WTC11 (cell line): Measurements from ENCODE around the gene SCNN1B.

Experiments used
- ATF2 ChIP-seq: sonication (generic); formaldehyde crosslinking; IDR thresholded peaks from 2 replicates; pipeline ENCODE4 v1.8.1; 2022; ENCODE audit warnings: low read depth, missing genetic modification reagents, borderline replicate concordance
- CTCF ChIP-seq: fragments of 200-600 bp; IDR thresholded peaks from 2 replicates; pipeline ENCODE4 v1.8.0; 2022; ENCODE audit warnings: antibody characterized with exemption
- E2F1 ChIP-seq: sonication (generic); formaldehyde crosslinking; IDR thresholded peaks from 2 replicates; pipeline ENCODE4 v1.8.0; 2022; ENCODE audit warnings: mild to moderate bottlenecking, missing genetic modification reagents
- FOXK1 ChIP-seq: sonication (generic); formaldehyde crosslinking; IDR thresholded peaks from 2 replicates; pipeline ENCODE4 v1.8.0; 2022; ENCODE audit warnings: mild to moderate bottlenecking, moderate library complexity, missing genetic modification reagents
- JUN ChIP-seq: sonication (generic); formaldehyde crosslinking; IDR thresholded peaks from 2 replicates; pipeline ENCODE4 v1.8.0; 2023; ENCODE audit warnings: mild to moderate bottlenecking, missing genetic modification reagents
- MAX ChIP-seq: sonication (generic); formaldehyde crosslinking; IDR thresholded peaks from 2 replicates; pipeline ENCODE4 v1.8.0; 2022; ENCODE audit warnings: mild to moderate bottlenecking, missing genetic modification reagents
- NFYB ChIP-seq: sonication (generic); formaldehyde crosslinking; conservative IDR thresholded peaks from 2 replicates; pipeline ENCODE4 v1.8.0; 2022; ENCODE audit warnings: low read depth, missing genetic modification reagents
- ZBTB21 ChIP-seq: sonication (generic); formaldehyde crosslinking; IDR thresholded peaks from 2 replicates; pipeline ENCODE4 v1.8.1; 2023; ENCODE audit warnings: mild to moderate bottlenecking, missing genetic modification reagents, borderline replicate concordance
- ZNF281 ChIP-seq: sonication (generic); formaldehyde crosslinking; IDR thresholded peaks from 2 replicates; pipeline ENCODE4 v1.8.0; 2023; ENCODE audit warnings: mild to moderate bottlenecking, missing genetic modification reagents

- TF ChIP-seq CTCF: no peak
- no peak for TF ChIP-seq MAX
- TF ChIP-seq ZBTB21 (CRISPR knock-in tag): no peak
- no peak for TF ChIP-seq E2F1 (CRISPR knock-in tag)
- TF ChIP-seq JUN (CRISPR knock-in tag): no peak
- no peak for TF ChIP-seq NFYB (CRISPR knock-in tag)
- no peak for TF ChIP-seq FOXK1 (CRISPR knock-in tag)
- no peak for TF ChIP-seq ATF2
- no peak for TF ChIP-seq ZNF281 (CRISPR knock-in tag)
These were observed 104.6 kb downstream of the SCNN1B start for GRCh38 chr16:23406546-23407240.
